Activated CD8-positive, alpha-beta memory T cell treated with anti-CD3 and anti-CD28 coated beads, Interleukin-2, amount 10 ng/mL, durations not matched to agents 7 days and 5 days (primary cell): Measurements from ENCODE around the gene ADAP1. TPM values are rescaled to one million over a fixed set of nuclear protein-coding genes. Genes with fewer than 3 reads are reported as not detected.

Experiments
- ATAC-seq: fragments of 150-1000 bp; cut with Tn5 transposase; one replicate; pipeline ENCODE4 v1.10.0; 2021; ENCODE audit warnings: moderate library complexity
- CTCF ChIA-PET: fragments of 350-600 bp; sonication (Branson Sonifier 250); formaldehyde crosslinking; loops from one replicate; lab custom pipeline; 2021; ENCODE audit warnings: antibody characterized with exemption; lab: Charles Lee
- DNase-seq: peaks from one replicate; pipeline ENCODE4 v3.0.0-alpha.2; 2020
- H3K27ac Mint-ChIP-seq: one replicate; pipeline ENCODE4 v1.8.0; 2021; ENCODE audit warnings: mild to moderate bottlenecking, mixed read lengths
- H3K27me3 Mint-ChIP-seq: one replicate; pipeline ENCODE4 v1.8.0; 2021; ENCODE audit warnings: mixed read lengths
- H3K36me3 Mint-ChIP-seq: one replicate; pipeline ENCODE4 v1.8.0; 2021; ENCODE audit warnings: mild to moderate bottlenecking, mixed read lengths
- H3K4me1 Mint-ChIP-seq: one replicate; pipeline ENCODE4 v1.8.0; 2021; ENCODE audit warnings: mixed read lengths
- H3K4me3 Mint-ChIP-seq: one replicate; pipeline ENCODE4 v1.8.0; 2021; ENCODE audit warnings: mild to moderate bottlenecking, moderate library complexity, mixed read lengths
- H3K9me3 Mint-ChIP-seq: one replicate; pipeline ENCODE4 v1.8.0; 2022; ENCODE audit warnings: low read depth, mixed read lengths
- total RNA-seq, 2 experiments: library from RNA; stranded (reverse); gene quantifications; one replicate each; pipeline ENCODE4 v1.2.3, GENCODE V29; 2021

ADAP1 gene
- total RNA-seq, 2 experiments from 2014 or later: 12.4 to 30.8 TPM

- H3K9me3 Mint-ChIP-seq: no peaks in the 10 kb centered on the region
- peak; percentile 96 for DNase-seq
- H3K27ac Mint-ChIP-seq: no peak overlapping the region
- H3K27me3 Mint-ChIP-seq: no peaks in the 10 kb centered on the region
- ATAC-seq: peak; percentile 99
- H3K4me3 Mint-ChIP-seq: no peak overlapping the region
- H3K4me1 Mint-ChIP-seq: peaks cover 6% of the 10 kb centered on the region
- no peaks in the 10 kb centered on the region for H3K36me3 Mint-ChIP-seq
- CTCF ChIA-PET: interaction anchor here (0.6 to 10.0 kb wide), 68 partner anchors 11 to 671 kb away, joined by 3 to 322 read pairs (median 6); partner anchors contain the start of genes COX19, CYP2W1, GPER1 and GPR146
Measured at GRCh38 chr7:992709-993607, 38.5 kb upstream of the ADAP1 start.

- Mint-ChIP-seq H3K9me3 (no peaks in the 10 kb centered on the region), H3K27me3 (no peaks in the 10 kb centered on the region), H3K36me3 (no peaks in the 10 kb centered on the region), H3K27ac (no peak overlapping the region), H3K4me1 (peaks cover 6% of the 10 kb centered on the region), H3K4me3 (no peak overlapping the region)
- CTCF ChIA-PET: interaction anchor here (0.6 to 10.0 kb wide), 39 partner anchors 10 to 199 kb away, joined by 3 to 322 read pairs (median 10); partner anchors contain the start of genes COX19, CYP2W1, GPER1 and GPR146
- no peak for DNase-seq
- no peak for ATAC-seq
Measured at GRCh38 chr7:991729-992656, 37.5 kb upstream of the ADAP1 start.

GRCh38 chr7:990933-991728 lies 36.7 kb upstream of the ADAP1 start:
- no peaks in the 10 kb centered on the region for H3K27me3 Mint-ChIP-seq
- H3K9me3 Mint-ChIP-seq: no peaks in the 10 kb centered on the region
- CTCF ChIA-PET: interaction anchor here (0.9 to 10.0 kb wide), 3 partner anchors 53 to 186 kb away, joined by 4 to 322 read pairs (median 69); partner anchors contain the start of gene GPR146
- no peak for DNase-seq
- no peak overlapping the region for H3K27ac Mint-ChIP-seq
- no peak for ATAC-seq
- H3K36me3 Mint-ChIP-seq: no peaks in the 10 kb centered on the region
- no peak overlapping the region for H3K4me3 Mint-ChIP-seq
- H3K4me1 Mint-ChIP-seq: peaks cover 6% of the 10 kb centered on the region

- DNase-seq (no peak), ATAC-seq (no peak)
- H3K4me1 Mint-ChIP-seq: peaks cover 6% of the 10 kb centered on the region
- no peaks in the 10 kb centered on the region for H3K36me3 Mint-ChIP-seq
- H3K9me3 Mint-ChIP-seq: no peaks in the 10 kb centered on the region
- H3K4me3 Mint-ChIP-seq: no peak overlapping the region
- no peaks in the 10 kb centered on the region for H3K27me3 Mint-ChIP-seq
- CTCF ChIA-PET: interaction anchor here (0.9 to 10.0 kb wide), 2 partner anchors 54 to 75 kb away, joined by 4 to 322 read pairs; partner anchors contain the start of gene GPR146
- H3K27ac Mint-ChIP-seq: no peak overlapping the region
Measured at GRCh38 chr7:990352-990932, 36.0 kb upstream of the ADAP1 start.

- ATAC-seq (no peak), DNase-seq (no peak)
- Mint-ChIP-seq H3K9me3 (no peaks in the 10 kb centered on the region), H3K4me1 (peaks cover 6% of the 10 kb centered on the region), H3K27me3 (no peaks in the 10 kb centered on the region), H3K36me3 (no peaks in the 10 kb centered on the region), H3K4me3 (no peak overlapping the region), H3K27ac (no peak overlapping the region)
- CTCF ChIA-PET: interaction anchor here (2.3 kb wide), 1 partner anchor 77 kb away, joined by 10 read pairs; no protein-coding TSS in a partner anchor
Measured at GRCh38 chr7:988963-989529, 34.6 kb upstream of the ADAP1 start.

GRCh38 chr7:988426-988911 lies 34.0 kb upstream of the ADAP1 start:
- DNase-seq (no peak), ATAC-seq (no peak)
- H3K4me1 Mint-ChIP-seq: peaks cover 6% of the 10 kb centered on the region
- H3K4me3 Mint-ChIP-seq: no peak overlapping the region
- no peak overlapping the region for H3K27ac Mint-ChIP-seq
- no peaks in the 10 kb centered on the region for H3K36me3 Mint-ChIP-seq
- CTCF ChIA-PET: interaction anchor here (2.3 kb wide), 1 partner anchor 77 kb away, joined by 10 read pairs; no protein-coding TSS in a partner anchor
- H3K27me3 Mint-ChIP-seq: no peaks in the 10 kb centered on the region
- no peaks in the 10 kb centered on the region for H3K9me3 Mint-ChIP-seq

- no peaks in the 10 kb centered on the region for H3K9me3 Mint-ChIP-seq
- H3K27me3 Mint-ChIP-seq: no peaks in the 10 kb centered on the region
- DNase-seq (no peak), ATAC-seq (no peak)
- no peak overlapping the region for H3K27ac Mint-ChIP-seq
- H3K36me3 Mint-ChIP-seq: no peaks in the 10 kb centered on the region
- H3K4me3 Mint-ChIP-seq: no peak overlapping the region
- H3K4me1 Mint-ChIP-seq: peaks cover 2% of the 10 kb centered on the region
- CTCF ChIA-PET: interaction anchor here (2.3 kb wide), 1 partner anchor 78 kb away, joined by 10 read pairs; no protein-coding TSS in a partner anchor
Measured at GRCh38 chr7:987909-988308, 33.4 kb upstream of the ADAP1 start.

- CTCF ChIA-PET: interaction anchor here (2.3 kb wide), 1 partner anchor 79 kb away, joined by 10 read pairs; no protein-coding TSS in a partner anchor
- Mint-ChIP-seq H3K4me1 (no peaks in the 10 kb centered on the region), H3K9me3 (no peaks in the 10 kb centered on the region), H3K36me3 (no peaks in the 10 kb centered on the region), H3K27me3 (no peaks in the 10 kb centered on the region), H3K4me3 (no peak overlapping the region), H3K27ac (no peak overlapping the region)
- DNase-seq (no peak), ATAC-seq (no peak)
Measured at GRCh38 chr7:986766-987751, 32.6 kb upstream of the ADAP1 start.

- DNase-seq (no peak), ATAC-seq (no peak)
- H3K36me3 Mint-ChIP-seq: no peaks in the 10 kb centered on the region
- H3K4me1 Mint-ChIP-seq: no peaks in the 10 kb centered on the region
- no peaks in the 10 kb centered on the region for H3K27me3 Mint-ChIP-seq
- no peak overlapping the region for H3K27ac Mint-ChIP-seq
- H3K4me3 Mint-ChIP-seq: no peak overlapping the region
- H3K9me3 Mint-ChIP-seq: no peaks in the 10 kb centered on the region
- CTCF ChIA-PET: no interaction called here
Measured at GRCh38 chr7:985915-986741, 31.6 kb upstream of the ADAP1 start.

GRCh38 chr7:985127-985416 lies 30.6 kb upstream of the ADAP1 start:
- Mint-ChIP-seq H3K9me3 (no peaks in the 10 kb centered on the region), H3K27ac (no peak overlapping the region), H3K4me3 (no peak overlapping the region), H3K27me3 (no peaks in the 10 kb centered on the region), H3K36me3 (no peaks in the 10 kb centered on the region), H3K4me1 (no peaks in the 10 kb centered on the region)
- CTCF ChIA-PET: interaction anchor here (0.5 kb wide), 1 partner anchor 72 kb away, joined by 4 read pairs; no protein-coding TSS in a partner anchor
- ATAC-seq: no peak
- DNase-seq: no peak
